ENCODE data around the gene ACSL1. TPM values are rescaled to one million over a fixed set of nuclear protein-coding genes. Genes with fewer than 3 reads are reported as not detected.
A peak's percentile ranks its signal among the peaks of the same experiment; 100 is the strongest.

ACSL1 gene
- total RNA-seq, 1 donor from 2014 or later, result 316 TPM

DNA sequence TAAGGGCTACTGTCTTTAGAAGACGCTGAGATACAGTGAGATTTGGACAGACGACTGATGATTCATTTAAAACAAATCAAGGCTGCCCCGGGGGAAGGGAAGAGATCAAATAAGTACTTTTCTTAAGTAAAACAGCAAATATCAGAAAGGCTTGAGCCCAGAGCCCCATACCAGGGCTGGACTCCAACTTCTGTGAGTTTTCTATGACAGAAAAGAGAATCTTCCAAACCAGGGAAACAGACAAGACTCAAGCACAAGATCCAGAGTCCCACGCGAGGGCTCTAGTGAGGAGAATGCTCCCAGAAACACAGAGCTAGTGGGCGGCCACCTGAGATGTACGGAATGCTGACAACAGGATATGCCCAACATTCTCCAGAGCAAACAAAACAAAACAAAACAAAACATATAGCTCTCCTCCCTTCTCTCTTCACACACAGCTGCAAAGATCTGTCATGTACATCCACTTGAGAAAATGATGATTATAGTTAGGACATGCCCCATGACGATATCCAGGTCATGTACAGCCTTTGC, 13.1 kb downstream of the ACSL1 start:
- no peaks in the 10 kb centered on the region for H3K9me3 ChIP-seq (replicated peaks)
- H3K36me3 ChIP-seq, result no peaks in the 10 kb centered on the region
- peak overlapping the region; percentile 95 for H3K27ac ChIP-seq (replicated peaks)
- H3K4me1 ChIP-seq, result peaks cover 94% of the 10 kb centered on the region
- intact Hi-C loops (cut with micrococcal nuclease), result no loop called here
- no peak for DNase-seq
- H3K4me3 ChIP-seq, result peak overlapping the region; percentile 21
- TF ChIP-seq, protein P1, sequence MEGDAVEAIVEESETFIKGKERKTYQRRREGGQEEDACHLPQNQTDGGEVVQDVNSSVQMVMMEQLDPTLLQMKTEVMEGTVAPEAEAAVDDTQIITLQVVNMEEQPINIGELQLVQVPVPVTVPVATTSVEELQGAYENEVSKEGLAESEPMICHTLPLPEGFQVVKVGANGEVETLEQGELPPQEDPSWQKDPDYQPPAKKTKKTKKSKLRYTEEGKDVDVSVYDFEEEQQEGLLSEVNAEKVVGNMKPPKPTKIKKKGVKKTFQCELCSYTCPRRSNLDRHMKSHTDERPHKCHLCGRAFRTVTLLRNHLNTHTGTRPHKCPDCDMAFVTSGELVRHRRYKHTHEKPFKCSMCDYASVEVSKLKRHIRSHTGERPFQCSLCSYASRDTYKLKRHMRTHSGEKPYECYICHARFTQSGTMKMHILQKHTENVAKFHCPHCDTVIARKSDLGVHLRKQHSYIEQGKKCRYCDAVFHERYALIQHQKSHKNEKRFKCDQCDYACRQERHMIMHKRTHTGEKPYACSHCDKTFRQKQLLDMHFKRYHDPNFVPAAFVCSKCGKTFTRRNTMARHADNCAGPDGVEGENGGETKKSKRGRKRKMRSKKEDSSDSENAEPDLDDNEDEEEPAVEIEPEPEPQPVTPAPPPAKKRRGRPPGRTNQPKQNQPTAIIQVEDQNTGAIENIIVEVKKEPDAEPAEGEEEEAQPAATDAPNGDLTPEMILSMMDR (IDR thresholded peaks at IDR 0.05; ENCODE audit: borderline replicate concordance), result no peak
- H3K27me3 ChIP-seq (ENCODE audit: low read depth), result no peaks in the 10 kb centered on the region

DNA sequence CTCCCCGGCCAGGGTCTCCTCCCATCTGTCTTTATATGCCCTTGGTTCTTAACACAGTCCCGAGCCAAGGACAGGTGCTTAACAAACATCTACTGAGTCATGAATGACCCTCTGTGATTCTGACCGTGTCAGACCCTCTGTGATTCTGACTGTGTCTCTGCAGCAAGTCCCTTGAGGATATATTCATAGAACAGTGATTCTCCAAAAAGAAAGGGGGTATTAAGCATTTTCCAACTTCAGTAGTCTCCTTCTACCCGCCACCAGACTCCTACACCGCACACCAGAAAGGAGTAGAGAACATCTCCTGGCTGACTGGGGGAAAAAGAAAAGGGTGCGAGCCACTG, 13.6 kb downstream of the ACSL1 start:
- H3K36me3 ChIP-seq, result no peaks in the 10 kb centered on the region
- H3K9me3 ChIP-seq (replicated peaks), result no peaks in the 10 kb centered on the region
- H3K27me3 ChIP-seq (ENCODE audit: low read depth), result no peaks in the 10 kb centered on the region
- no peak for DNase-seq
- peaks cover 94% of the 10 kb centered on the region for H3K4me1 ChIP-seq
- TF ChIP-seq, protein P1 (IDR thresholded peaks at IDR 0.05; ENCODE audit: borderline replicate concordance), result no peak
- intact Hi-C loops (cut with micrococcal nuclease), result no loop called here
- H3K27ac ChIP-seq (replicated peaks), result peak overlapping the region; percentile 95
- H3K4me3 ChIP-seq, result peak overlapping the region; percentile 21

DNA sequence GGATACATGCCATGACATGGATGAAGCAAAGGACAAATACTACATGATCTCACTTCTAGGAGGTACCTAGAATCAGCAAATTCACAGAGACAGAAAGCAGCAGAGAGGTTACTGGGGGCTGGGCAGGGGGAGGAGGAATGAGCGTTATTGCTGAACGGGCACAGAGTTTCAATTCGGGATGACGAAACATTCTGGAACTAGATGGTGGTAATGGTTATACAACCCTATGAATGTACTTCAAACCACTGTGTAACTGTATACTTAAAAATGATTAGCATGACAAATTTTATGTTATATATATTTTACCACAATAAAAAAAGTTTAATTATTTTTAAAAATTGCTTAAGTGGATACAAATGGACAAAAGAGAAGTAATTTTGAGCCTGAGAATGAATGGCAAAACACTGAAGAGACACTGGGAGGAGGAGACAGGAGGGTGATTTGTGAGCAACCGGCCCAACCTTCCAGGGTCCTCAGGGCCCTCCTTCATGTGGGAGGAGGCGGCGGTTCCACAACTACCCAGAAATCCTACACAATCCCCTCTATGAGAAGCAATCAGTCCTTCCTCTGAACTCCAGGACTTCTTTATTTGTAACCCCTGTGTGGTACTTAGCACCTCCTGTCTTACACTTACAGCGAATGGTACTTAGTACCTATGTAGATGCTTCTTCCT, 14.1 kb downstream of the ACSL1 start:
- intact Hi-C loops (cut with micrococcal nuclease), result no loop called here
- Histone ChIP-seq H3K36me3 (no peaks in the 10 kb centered on the region), H3K4me1 (peaks cover 94% of the 10 kb centered on the region), H3K27ac (replicated peaks) (peak overlapping the region; percentile 95), H3K27me3 (ENCODE audit: low read depth) (no peaks in the 10 kb centered on the region), H3K4me3 (no peak overlapping the region), H3K9me3 (replicated peaks) (no peaks in the 10 kb centered on the region)
- TF ChIP-seq, protein P1 (IDR thresholded peaks at IDR 0.05; ENCODE audit: borderline replicate concordance), result no peak
- DNase-seq, result no peak

DNA sequence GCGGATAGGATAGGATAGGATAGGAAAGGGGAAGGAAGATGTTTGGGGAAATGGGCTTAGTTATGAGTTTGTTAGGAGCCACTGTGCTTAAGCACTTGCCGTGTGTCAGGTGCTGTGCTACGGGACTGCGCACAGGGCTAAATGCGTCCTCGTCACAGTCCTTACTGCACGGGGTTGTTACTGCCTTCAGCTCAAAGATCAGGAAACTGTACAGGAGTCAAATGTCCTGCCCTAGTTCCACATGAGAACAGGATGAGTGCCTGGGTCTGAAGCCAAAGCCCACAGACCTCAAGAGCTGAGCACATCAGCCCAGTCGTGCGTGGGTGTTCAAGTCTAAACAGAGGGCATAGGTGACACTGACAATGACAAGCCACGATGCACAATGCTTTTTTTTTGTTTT, 15.0 kb downstream of the ACSL1 start:
- H3K36me3 ChIP-seq, result no peaks in the 10 kb centered on the region
- peak overlapping the region; percentile 95 for H3K27ac ChIP-seq (replicated peaks)
- TF ChIP-seq, protein P1 (IDR thresholded peaks at IDR 0.05; ENCODE audit: borderline replicate concordance), result no peak
- H3K4me3 ChIP-seq, result peak overlapping the region; percentile 26
- no peaks in the 10 kb centered on the region for H3K9me3 ChIP-seq (replicated peaks)
- no peak for DNase-seq
- H3K4me1 ChIP-seq, result peaks cover 100% of the 10 kb centered on the region
- intact Hi-C loops (cut with micrococcal nuclease), result no loop called here
- no peaks in the 10 kb centered on the region for H3K27me3 ChIP-seq (ENCODE audit: low read depth)

DNA sequence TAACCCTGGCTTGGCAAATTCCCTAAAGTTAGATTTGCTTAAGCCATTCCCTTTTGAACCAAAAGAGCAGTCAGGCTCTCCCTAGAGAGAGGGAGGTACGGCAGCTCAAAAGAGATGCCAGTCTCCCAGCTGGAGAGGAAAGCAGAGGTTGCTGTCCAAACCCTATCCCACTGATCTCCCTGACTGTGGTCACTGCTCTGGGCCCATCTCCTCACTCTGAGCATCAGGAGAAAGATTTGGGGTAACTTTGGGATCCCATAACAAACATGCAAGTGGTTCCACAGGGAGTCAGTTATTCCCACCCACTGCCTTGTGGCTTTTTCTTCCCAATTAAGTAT, 17.1 kb downstream of the ACSL1 start:
- Histone ChIP-seq H3K27ac (replicated peaks) (peak overlapping the region; percentile 95), H3K36me3 (no peaks in the 10 kb centered on the region), H3K9me3 (replicated peaks) (no peaks in the 10 kb centered on the region), H3K4me1 (peaks cover 87% of the 10 kb centered on the region), H3K4me3 (peak overlapping the region; percentile 35), H3K27me3 (ENCODE audit: low read depth) (no peaks in the 10 kb centered on the region)
- intact Hi-C loops (cut with micrococcal nuclease), result no loop called here
- TF ChIP-seq, protein P1 (IDR thresholded peaks at IDR 0.05; ENCODE audit: borderline replicate concordance), result no peak
- DNase-seq, result no peak
